Activated CD4-positive, alpha-beta memory T cell treated with anti-CD3 and anti-CD28 coated beads, Interleukin-2, amount 10 ng/mL, durations not matched to agents 7 days and 5 days (primary cell): Measurements from ENCODE around the gene GABARAP. TPM values are rescaled to one million over a fixed set of nuclear protein-coding genes. Genes with fewer than 3 reads are reported as not detected.

Source experiments
- CTCF ChIA-PET: fragments of 350-600 bp; sonication (Branson Sonifier 250); formaldehyde crosslinking; loops from one replicate; lab custom pipeline; 2021; ENCODE audit warnings: antibody characterized with exemption, inconsistent platforms; lab: Charles Lee
- POLR2A ChIA-PET: fragments of 350-600 bp; sonication (Branson Sonifier 250); formaldehyde crosslinking; loops from one replicate; lab custom pipeline; 2021; ENCODE audit warnings: antibody characterized with exemption; lab: Charles Lee
- DNase-seq: peaks from one replicate; pipeline ENCODE4 v3.0.0-alpha.2; 2020
- H3K27ac Mint-ChIP-seq: one replicate; pipeline ENCODE4 v1.8.0; 2021; ENCODE audit warnings: mild to moderate bottlenecking, mixed read lengths
- H3K27me3 Mint-ChIP-seq: one replicate; pipeline ENCODE4 v1.8.0; 2021; ENCODE audit warnings: mixed read lengths
- H3K36me3 Mint-ChIP-seq: one replicate; pipeline ENCODE4 v1.8.0; 2021; ENCODE audit warnings: low read depth, mixed read lengths
- H3K4me1 Mint-ChIP-seq: one replicate; pipeline ENCODE4 v1.8.0; 2021; ENCODE audit warnings: mixed read lengths
- H3K4me3 Mint-ChIP-seq: one replicate; pipeline ENCODE4 v1.8.0; 2021; ENCODE audit warnings: mild to moderate bottlenecking, mixed read lengths
- H3K9me3 Mint-ChIP-seq: one replicate; pipeline ENCODE4 v1.8.0; 2021; ENCODE audit warnings: mixed read lengths
- total RNA-seq, 2 experiments: library from RNA; stranded (reverse); gene quantifications; one replicate each; pipeline ENCODE4 v1.2.3, GENCODE V29; 2021

Gene GABARAP
- total RNA-seq: 100 to 1,000 TPM; 303 to 313 TPM

GRCh38 chr17:7241783-7242716 is at the start of gene GABARAP:
Gene GABARAP, minus strand, starts transcription at chr17:7242449. Its CDS starts 119 bp downstream, at chr17:7242330.
- no peaks in the 10 kb centered on the region for H3K9me3 Mint-ChIP-seq
- CTCF ChIA-PET: interaction anchor here (0.6 to 2.7 kb wide), 7 partner anchors 9 to 799 kb away, joined by 3 to 19 read pairs (median 4); partner anchors contain the start of genes ACADVL, CTDNEP1, DLG4 and FXR2
- H3K4me1 Mint-ChIP-seq: peaks cover 54% of the 10 kb centered on the region
- H3K27me3 Mint-ChIP-seq: no peaks in the 10 kb centered on the region
- peak; percentile 95 for DNase-seq
- H3K4me3 Mint-ChIP-seq: peak within 1 kb of the TSS; percentile 87
- H3K36me3 Mint-ChIP-seq: peaks cover 66% of the 10 kb centered on the region
- peak within 1 kb of the TSS; percentile 92 for H3K27ac Mint-ChIP-seq
- POLR2A ChIA-PET: interaction anchor here (0.6 to 9.1 kb wide), 11 partner anchors 8 to 445 kb away, joined by 3 to 100 read pairs (median 8); partner anchors contain the start of genes ACADVL, CTDNEP1, DLG4 and DVL2

DNA sequence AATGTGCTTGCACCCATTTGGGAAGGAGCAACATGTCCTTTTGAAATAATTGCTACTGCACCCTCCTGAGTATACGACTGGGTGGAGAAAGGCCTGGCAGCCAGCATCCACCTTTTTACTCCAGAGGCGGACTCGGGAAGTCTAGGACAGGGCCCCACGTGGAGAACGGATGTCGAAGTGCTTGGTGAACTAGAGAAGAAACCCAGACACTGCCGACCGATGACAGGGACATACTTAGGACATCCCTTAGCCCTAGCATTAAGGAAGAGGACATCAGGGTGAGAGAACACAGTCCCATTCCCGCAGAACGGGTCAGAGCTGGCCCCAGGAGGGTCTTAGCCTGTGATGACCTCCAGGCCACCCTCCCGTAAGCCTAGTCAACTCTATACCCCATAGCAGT is 48.4 kb upstream of the GABARAP start:
- CTCF ChIA-PET: interaction anchor here (1.4 kb wide), 1 partner anchor 9 kb away, joined by 5 read pairs; no protein-coding TSS in a partner anchor
- no peak overlapping the region for H3K27ac Mint-ChIP-seq
- no peaks in the 10 kb centered on the region for H3K9me3 Mint-ChIP-seq
- peaks cover 18% of the 10 kb centered on the region for H3K4me1 Mint-ChIP-seq
- peaks cover 54% of the 10 kb centered on the region for H3K27me3 Mint-ChIP-seq
- POLR2A ChIA-PET: no interaction called here
- H3K36me3 Mint-ChIP-seq: no peaks in the 10 kb centered on the region
- H3K4me3 Mint-ChIP-seq: no peak overlapping the region
- DNase-seq: no peak

GRCh38 chr17:7290166-7290565 is 47.9 kb upstream of the GABARAP start:
- DNase-seq: no peak
- Mint-ChIP-seq H3K27me3 (peaks cover 52% of the 10 kb centered on the region), H3K4me1 (peaks cover 13% of the 10 kb centered on the region), H3K4me3 (no peak overlapping the region), H3K36me3 (no peaks in the 10 kb centered on the region), H3K27ac (no peak overlapping the region), H3K9me3 (no peaks in the 10 kb centered on the region)
- ChIA-PET POLR2A (no interaction called here), CTCF (interaction anchor here (1.4 kb wide), 1 partner anchor 9 kb away, joined by 5 read pairs; no protein-coding TSS in a partner anchor)

DNA sequence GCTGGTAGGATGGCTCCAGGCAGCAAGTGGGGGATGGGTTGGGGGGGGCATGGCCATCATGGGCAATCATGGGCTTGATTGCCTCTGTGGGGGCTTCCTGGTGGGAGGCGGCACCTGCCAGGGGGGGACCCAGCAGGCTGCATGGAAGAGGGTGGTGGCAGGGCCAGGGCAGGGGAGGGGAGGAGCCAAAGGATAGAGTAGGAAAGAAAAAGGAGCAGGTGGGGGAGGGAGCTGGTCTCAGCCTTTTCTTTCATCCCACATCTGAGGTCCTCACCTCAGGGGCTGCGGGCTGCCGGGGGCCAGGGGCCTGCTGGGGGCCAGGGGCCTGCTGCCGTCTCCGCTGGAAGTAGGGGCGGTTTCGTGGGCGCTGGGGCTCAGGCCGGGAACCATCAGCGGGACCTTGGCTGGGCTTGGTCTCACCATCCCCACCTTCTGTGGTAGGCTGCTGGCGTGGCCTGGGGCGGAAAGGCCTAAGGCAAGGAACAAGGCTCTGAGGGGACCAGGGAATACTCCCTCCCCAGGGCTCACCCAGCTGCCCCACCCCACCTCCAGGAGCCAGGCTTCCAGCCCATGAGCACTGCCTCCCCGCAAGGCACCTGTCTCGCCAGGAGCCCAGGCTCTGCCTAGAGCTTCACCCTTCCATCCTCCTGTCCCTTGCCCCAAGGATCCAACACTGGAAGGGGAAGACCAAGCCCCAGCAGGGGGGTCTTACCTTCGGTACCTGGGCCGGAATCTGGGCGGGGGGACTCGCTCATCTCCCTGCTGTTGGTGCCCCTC is 47.2 kb upstream of the GABARAP start:
- peaks cover 9% of the 10 kb centered on the region for H3K4me1 Mint-ChIP-seq

GRCh38 chr17:7285679-7286078 is 43.4 kb upstream of the GABARAP start:
- H3K4me3 Mint-ChIP-seq: no peak overlapping the region
- peaks cover 51% of the 10 kb centered on the region for H3K27me3 Mint-ChIP-seq
- no peaks in the 10 kb centered on the region for H3K9me3 Mint-ChIP-seq
- DNase-seq: no peak
- H3K4me1 Mint-ChIP-seq: peaks cover 17% of the 10 kb centered on the region
- ChIA-PET POLR2A (interaction anchor here (0.8 kb wide), 1 partner anchor 401 kb away, joined by 3 read pairs; no protein-coding TSS in a partner anchor), CTCF (interaction anchor here (2.1 kb wide), 1 partner anchor 11 kb away, joined by 13 read pairs; no protein-coding TSS in a partner anchor)
- no peak overlapping the region for H3K27ac Mint-ChIP-seq
- no peaks in the 10 kb centered on the region for H3K36me3 Mint-ChIP-seq

More for the DNA sequence above, 47.2 kb upstream of the GABARAP start:
- Mint-ChIP-seq H3K4me3 (no peak overlapping the region), H3K27me3 (peaks cover 48% of the 10 kb centered on the region), H3K9me3 (no peaks in the 10 kb centered on the region), H3K36me3 (no peaks in the 10 kb centered on the region), H3K27ac (no peak overlapping the region)
- CTCF ChIA-PET: interaction anchor here (1.4 kb wide), 1 partner anchor 10 kb away, joined by 5 read pairs; no protein-coding TSS in a partner anchor
- POLR2A ChIA-PET: no interaction called here
- no peak for DNase-seq

GRCh38 chr17:7284911-7285310 is 42.7 kb upstream of the GABARAP start:
- H3K36me3 Mint-ChIP-seq: no peaks in the 10 kb centered on the region
- H3K4me3 Mint-ChIP-seq: no peak overlapping the region
- ChIA-PET CTCF (interaction anchor here (2.1 kb wide), 1 partner anchor 12 kb away, joined by 13 read pairs; no protein-coding TSS in a partner anchor), POLR2A (interaction anchor here (1.5 kb wide), 1 partner anchor 51 kb away, joined by 3 read pairs; the partner anchor contains the start of gene ACAP1)
- H3K27me3 Mint-ChIP-seq: peaks cover 49% of the 10 kb centered on the region
- H3K27ac Mint-ChIP-seq: no peak overlapping the region
- H3K9me3 Mint-ChIP-seq: no peaks in the 10 kb centered on the region
- H3K4me1 Mint-ChIP-seq: peaks cover 24% of the 10 kb centered on the region
- no peak for DNase-seq

GRCh38 chr17:7283471-7284216 is 41.4 kb upstream of the GABARAP start:
- Mint-ChIP-seq H3K36me3 (no peaks in the 10 kb centered on the region), H3K27ac (no peak overlapping the region), H3K4me1 (peaks cover 24% of the 10 kb centered on the region), H3K4me3 (no peak overlapping the region), H3K9me3 (no peaks in the 10 kb centered on the region), H3K27me3 (peaks cover 49% of the 10 kb centered on the region)
- CTCF ChIA-PET: interaction anchor here (1.1 kb wide), 1 partner anchor 13 kb away, joined by 4 read pairs; no protein-coding TSS in a partner anchor
- no peak for DNase-seq
- POLR2A ChIA-PET: interaction anchor here (1.3 to 1.5 kb wide), 2 partner anchors 14 to 53 kb away, joined by 3 read pairs; partner anchors contain the start of gene ACAP1

- H3K4me1 Mint-ChIP-seq: peaks cover 24% of the 10 kb centered on the region
- ChIA-PET CTCF (interaction anchor here (1.5 kb wide), 1 partner anchor 13 kb away, joined by 9 read pairs; no protein-coding TSS in a partner anchor), POLR2A (interaction anchor here (1.3 to 1.6 kb wide), 3 partner anchors 15 to 202 kb away, joined by 3 to 4 read pairs (median 3); partner anchors contain the start of gene POLR2A)
- no peak overlapping the region for H3K27ac Mint-ChIP-seq
- DNase-seq: no peak
- H3K9me3 Mint-ChIP-seq: no peaks in the 10 kb centered on the region
- no peak overlapping the region for H3K4me3 Mint-ChIP-seq
- peaks cover 41% of the 10 kb centered on the region for H3K27me3 Mint-ChIP-seq
- H3K36me3 Mint-ChIP-seq: no peaks in the 10 kb centered on the region
These were observed 40.6 kb upstream of the GABARAP start for GRCh38 chr17:7282752-7283321.

- H3K36me3 Mint-ChIP-seq: no peaks in the 10 kb centered on the region
- no peaks in the 10 kb centered on the region for H3K9me3 Mint-ChIP-seq
- peaks cover 24% of the 10 kb centered on the region for H3K4me1 Mint-ChIP-seq
- H3K27me3 Mint-ChIP-seq: peaks cover 35% of the 10 kb centered on the region
- H3K4me3 Mint-ChIP-seq: peak overlapping the region; percentile 56
- ChIA-PET POLR2A (interaction anchor here (1.1 to 1.6 kb wide), 4 partner anchors 16 to 280 kb away, joined by 3 to 4 read pairs (median 3); partner anchors contain the start of genes POLR2A and SENP3), CTCF (interaction anchor here (1.5 kb wide), 1 partner anchor 14 kb away, joined by 9 read pairs; no protein-coding TSS in a partner anchor)
- no peak for DNase-seq
- H3K27ac Mint-ChIP-seq: no peak overlapping the region
These were observed 39.9 kb upstream of the GABARAP start for GRCh38 chr17:7281953-7282751.

DNA sequence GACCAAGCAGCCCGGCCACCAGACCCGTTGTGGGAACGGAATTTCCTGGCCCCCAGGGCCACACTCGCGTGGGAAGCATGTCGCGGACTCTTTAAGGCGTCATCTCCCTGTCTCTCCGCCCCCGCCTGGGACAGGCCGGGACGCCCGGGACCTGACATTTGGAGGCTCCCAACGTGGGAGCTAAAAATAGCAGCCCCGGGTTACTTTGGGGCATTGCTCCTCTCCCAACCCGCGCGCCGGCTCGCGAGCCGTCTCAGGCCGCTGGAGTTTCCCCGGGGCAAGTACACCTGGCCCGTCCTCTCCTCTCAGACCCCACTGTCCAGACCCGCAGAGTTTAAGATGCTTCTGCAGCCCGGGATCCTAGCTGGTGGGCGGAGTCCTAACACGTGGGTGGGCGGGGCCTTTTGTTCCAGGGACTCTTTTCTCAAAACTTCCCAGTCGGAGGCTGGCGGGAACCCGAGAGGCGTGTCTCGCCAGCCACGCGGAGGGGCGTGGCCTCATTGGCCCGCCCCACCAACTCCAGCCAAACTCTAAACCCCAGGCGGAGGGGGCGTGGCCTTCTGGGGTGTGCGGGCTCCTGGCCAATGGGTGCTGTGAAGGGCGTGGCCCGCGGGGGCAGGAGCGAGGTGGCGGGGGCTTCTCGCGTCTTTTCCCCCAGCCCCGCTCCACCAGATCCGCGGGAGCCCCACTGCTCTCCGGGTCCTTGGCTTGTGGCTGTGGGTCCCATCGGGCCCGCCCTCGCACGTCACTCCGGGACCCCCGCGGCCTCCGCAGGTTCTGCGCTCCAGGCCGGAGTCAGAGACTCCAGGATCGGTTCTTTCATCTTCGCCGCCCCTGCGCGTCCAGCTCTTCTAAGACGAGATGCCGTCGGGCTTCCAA is 39.1 kb upstream of the GABARAP start, which contains the start of gene SLC2A4:
Gene SLC2A4 (plus strand): TSS at position 645 of the 879 bp plus-strand sequence. CDS start 217 bp downstream, at position 862.
- DNase-seq: peak; percentile 86
- Mint-ChIP-seq H3K4me3 (peak within 1 kb of the TSS; percentile 56), H3K27ac (no peak within 1 kb of the TSS)

More for the DNA sequence above, 39.1 kb upstream of the GABARAP start, which contains the start of gene SLC2A4:
- ChIA-PET POLR2A (interaction anchor here (1.1 to 1.6 kb wide), 3 partner anchors 33 to 281 kb away, joined by 3 to 4 read pairs (median 3); partner anchors contain the start of gene SENP3), CTCF (interaction anchor here (0.6 to 1.5 kb wide), 4 partner anchors 15 to 30 kb away, joined by 3 to 9 read pairs (median 3); partner anchors contain the start of gene CTDNEP1)
- peaks cover 30% of the 10 kb centered on the region for H3K27me3 Mint-ChIP-seq
- peaks cover 24% of the 10 kb centered on the region for H3K4me1 Mint-ChIP-seq
- H3K36me3 Mint-ChIP-seq: no peaks in the 10 kb centered on the region
- H3K9me3 Mint-ChIP-seq: no peaks in the 10 kb centered on the region
